ENCODE data around the gene SH2B2. TPM values are rescaled to one million over a fixed set of nuclear protein-coding genes. Genes with fewer than 3 reads are reported as not detected.

The SH2B2 gene
- total RNA-seq, 1 donor from 2014 or later, result 17.0 TPM

- H3K36me3 ChIP-seq, result peaks cover 6% of the 10 kb centered on the region
- H3K4me1 ChIP-seq, result peaks cover 28% of the 10 kb centered on the region
- no peak for TF ChIP-seq CTCF (IDR thresholded peaks at IDR 0.05)
- H3K27me3 ChIP-seq (ENCODE audit: low read depth), result no peaks in the 10 kb centered on the region
- DNase-seq (no peak), ATAC-seq (no peak)
- H3K27ac ChIP-seq, result peak overlapping the region; percentile 31
- no peaks in the 10 kb centered on the region for H3K9me3 ChIP-seq
- no peak overlapping the region for H3K4me3 ChIP-seq
- intact Hi-C loops (cut with DNase I), result no loop called here
Measured at GRCh38 chr7:102305414-102306268, 19.0 kb downstream of the SH2B2 start.

GRCh38 chr7:102306916-102307677 is 20.4 kb downstream of the SH2B2 start:
- intact Hi-C loops (cut with DNase I), result no loop called here

GRCh38 chr7:102310414-102310815 is 23.7 kb downstream of the SH2B2 start:
- H3K27ac ChIP-seq, result no peak overlapping the region
- TF ChIP-seq CTCF (IDR thresholded peaks at IDR 0.05), result no peak
- no peak overlapping the region for H3K4me3 ChIP-seq
- DNase-seq (no peak), ATAC-seq (no peak)
- intact Hi-C loops (cut with DNase I), result no loop called here
- H3K4me1 ChIP-seq, result peaks cover 15% of the 10 kb centered on the region
- H3K36me3 ChIP-seq, result peaks cover 11% of the 10 kb centered on the region
- no peaks in the 10 kb centered on the region for H3K27me3 ChIP-seq (ENCODE audit: low read depth)
- no peaks in the 10 kb centered on the region for H3K9me3 ChIP-seq

More at GRCh38 chr7:102306916-102307677, 20.4 kb downstream of the SH2B2 start:
- peak; percentile 77 to 89 for ATAC-seq
- no peak for TF ChIP-seq CTCF (IDR thresholded peaks at IDR 0.05)
- H3K27me3 ChIP-seq (ENCODE audit: low read depth), result no peaks in the 10 kb centered on the region
- H3K4me1 ChIP-seq, result peaks cover 28% of the 10 kb centered on the region
- H3K9me3 ChIP-seq, result no peaks in the 10 kb centered on the region
- peak overlapping the region; percentile 31 for H3K27ac ChIP-seq
- peaks cover 6% of the 10 kb centered on the region for H3K36me3 ChIP-seq
- peak overlapping the region; percentile 27 for H3K4me3 ChIP-seq
- DNase-seq, result peak; percentile 85

- Histone ChIP-seq H3K4me1 (peaks cover 4% of the 10 kb centered on the region), H3K9me3 (no peaks in the 10 kb centered on the region), H3K4me3 (no peak overlapping the region), H3K36me3 (peaks cover 11% of the 10 kb centered on the region), H3K27me3 (ENCODE audit: low read depth) (no peaks in the 10 kb centered on the region), H3K27ac (no peak overlapping the region)
- ATAC-seq (no peak), DNase-seq (no peak)
- TF ChIP-seq CTCF (IDR thresholded peaks at IDR 0.05), result no peak
- intact Hi-C loops (cut with DNase I), result no loop called here
Measured at GRCh38 chr7:102312317-102312716, 25.6 kb downstream of the SH2B2 start.

GRCh38 chr7:102313997-102314780 is 27.5 kb downstream of the SH2B2 start:
- intact Hi-C loops (cut with DNase I), result no loop called here
- no peak overlapping the region for H3K4me3 ChIP-seq
- H3K27ac ChIP-seq, result no peak overlapping the region
- no peaks in the 10 kb centered on the region for H3K27me3 ChIP-seq (ENCODE audit: low read depth)
- H3K9me3 ChIP-seq, result no peaks in the 10 kb centered on the region
- H3K36me3 ChIP-seq, result peaks cover 5% of the 10 kb centered on the region
- H3K4me1 ChIP-seq, result no peaks in the 10 kb centered on the region
- TF ChIP-seq CTCF (IDR thresholded peaks at IDR 0.05), result no peak
- no peak for ATAC-seq
- peak; percentile 32 for DNase-seq
